Mucosa of descending colon (tissue), 3 donors: ENCODE measurements around the gene PEMT. TPM values are rescaled to one million over a fixed set of nuclear protein-coding genes. Genes with fewer than 3 reads are reported as not detected.

Experiments
- ATAC-seq: fragments of 200-7000 bp; cut with Tn5 transposase; one replicate; pipeline ENCODE4 v1.9.1; 2020; ENCODE audit warnings: mild to moderate bottlenecking, moderate library complexity
- DNase-seq, 3 donors: peaks; one replicate each; pipeline ENCODE4 v3.0.0-alpha.2; 2020
- H3K36me3 ChIP-seq: fragments of 200-600 bp; one replicate; pipeline ENCODE4 v1.8.0; 2021; ENCODE audit warnings: low read depth, mild to moderate bottlenecking
- H3K4me1 ChIP-seq: fragments of 200-600 bp; one replicate; pipeline ENCODE4 v1.8.0; 2021; ENCODE audit warnings: low read depth, mild to moderate bottlenecking
- H3K4me3 ChIP-seq: fragments of 200-600 bp; one replicate; pipeline ENCODE4 v1.8.0; 2021; ENCODE audit warnings: mild to moderate bottlenecking
- H3K9me3 ChIP-seq: fragments of 200-600 bp; one replicate; pipeline ENCODE4 v1.8.0; 2021; ENCODE audit warnings: mild to moderate bottlenecking
- intact Hi-C, 2 donors: fragments of 100-400 bp; cut with DNase I in 1 of 2; cut with micrococcal nuclease in 1 of 2; formaldehyde crosslinking; loops; one replicate each; pipeline versions ENCODE4 v1.11.0 to v1.11.1; 2022; cut with DNase I, micrococcal nuclease
- total RNA-seq, 3 donors: library from RNA; stranded (reverse); fragmentation: NEBNext Ultra II Directional in 2 of 3; extraction: Animal tissue kit (Norgen Biotek cat#: 25700) in 2 of 3; gene quantifications; one replicate each; pipeline versions ENCODE4 v1.2.1 to v1.2.4, GENCODE V29; 2021 to 2023
- TF ChIP-seq, protein P1 (sequence below): fragments of 200-600 bp; IDR thresholded peaks from one replicate; pipeline ENCODE4 v1.8.0; 2022; ENCODE audit warnings: antibody characterized with exemption, mild to moderate bottlenecking
- donor health status: DM: no; HTN: no; CAD: no; lungs with moderate emphysema.
- donor health status: DM: no; HTN: no; CAD: no.
- donor health status: DM: no; HTN: yes; CAD: no.

PEMT gene
- total RNA-seq, 3 donors from 2014 or later = 15.4 to 18.3 (median 16.1) TPM

DNA sequence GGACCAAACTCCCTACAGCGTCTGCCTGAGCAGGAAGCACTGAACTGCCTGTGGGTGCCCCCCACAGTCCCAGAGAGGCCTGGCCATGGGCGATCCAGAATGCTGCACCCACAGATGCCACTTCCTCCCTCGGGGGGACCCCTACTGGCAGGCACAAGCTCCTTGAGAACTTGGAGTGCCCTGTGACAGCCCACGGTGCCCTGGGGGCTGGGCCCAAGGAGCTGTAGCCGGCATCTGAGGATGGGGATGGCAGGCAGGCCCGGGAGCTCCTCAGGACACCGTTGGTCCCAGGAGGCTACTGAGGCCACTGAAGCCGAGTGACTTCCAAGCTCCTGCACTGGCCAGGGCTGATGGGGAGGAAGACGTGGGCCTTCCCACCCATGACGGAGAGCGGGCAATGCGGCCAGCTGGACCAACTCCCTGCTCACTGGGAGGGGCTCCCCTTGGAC, 80.2 kb downstream of the PEMT start:
- ATAC-seq (no peak), DNase-seq (peak in 2 of 3 donors; percentile 12 to 37)
- intact Hi-C loops = no loop called here
- H3K9me3 ChIP-seq = no peaks in the 10 kb centered on the region
- H3K4me1 ChIP-seq = no peaks in the 10 kb centered on the region
- TF ChIP-seq, protein P1, sequence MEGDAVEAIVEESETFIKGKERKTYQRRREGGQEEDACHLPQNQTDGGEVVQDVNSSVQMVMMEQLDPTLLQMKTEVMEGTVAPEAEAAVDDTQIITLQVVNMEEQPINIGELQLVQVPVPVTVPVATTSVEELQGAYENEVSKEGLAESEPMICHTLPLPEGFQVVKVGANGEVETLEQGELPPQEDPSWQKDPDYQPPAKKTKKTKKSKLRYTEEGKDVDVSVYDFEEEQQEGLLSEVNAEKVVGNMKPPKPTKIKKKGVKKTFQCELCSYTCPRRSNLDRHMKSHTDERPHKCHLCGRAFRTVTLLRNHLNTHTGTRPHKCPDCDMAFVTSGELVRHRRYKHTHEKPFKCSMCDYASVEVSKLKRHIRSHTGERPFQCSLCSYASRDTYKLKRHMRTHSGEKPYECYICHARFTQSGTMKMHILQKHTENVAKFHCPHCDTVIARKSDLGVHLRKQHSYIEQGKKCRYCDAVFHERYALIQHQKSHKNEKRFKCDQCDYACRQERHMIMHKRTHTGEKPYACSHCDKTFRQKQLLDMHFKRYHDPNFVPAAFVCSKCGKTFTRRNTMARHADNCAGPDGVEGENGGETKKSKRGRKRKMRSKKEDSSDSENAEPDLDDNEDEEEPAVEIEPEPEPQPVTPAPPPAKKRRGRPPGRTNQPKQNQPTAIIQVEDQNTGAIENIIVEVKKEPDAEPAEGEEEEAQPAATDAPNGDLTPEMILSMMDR = no peak
- H3K36me3 ChIP-seq = no peaks in the 10 kb centered on the region
- no peak overlapping the region for H3K4me3 ChIP-seq

DNA sequence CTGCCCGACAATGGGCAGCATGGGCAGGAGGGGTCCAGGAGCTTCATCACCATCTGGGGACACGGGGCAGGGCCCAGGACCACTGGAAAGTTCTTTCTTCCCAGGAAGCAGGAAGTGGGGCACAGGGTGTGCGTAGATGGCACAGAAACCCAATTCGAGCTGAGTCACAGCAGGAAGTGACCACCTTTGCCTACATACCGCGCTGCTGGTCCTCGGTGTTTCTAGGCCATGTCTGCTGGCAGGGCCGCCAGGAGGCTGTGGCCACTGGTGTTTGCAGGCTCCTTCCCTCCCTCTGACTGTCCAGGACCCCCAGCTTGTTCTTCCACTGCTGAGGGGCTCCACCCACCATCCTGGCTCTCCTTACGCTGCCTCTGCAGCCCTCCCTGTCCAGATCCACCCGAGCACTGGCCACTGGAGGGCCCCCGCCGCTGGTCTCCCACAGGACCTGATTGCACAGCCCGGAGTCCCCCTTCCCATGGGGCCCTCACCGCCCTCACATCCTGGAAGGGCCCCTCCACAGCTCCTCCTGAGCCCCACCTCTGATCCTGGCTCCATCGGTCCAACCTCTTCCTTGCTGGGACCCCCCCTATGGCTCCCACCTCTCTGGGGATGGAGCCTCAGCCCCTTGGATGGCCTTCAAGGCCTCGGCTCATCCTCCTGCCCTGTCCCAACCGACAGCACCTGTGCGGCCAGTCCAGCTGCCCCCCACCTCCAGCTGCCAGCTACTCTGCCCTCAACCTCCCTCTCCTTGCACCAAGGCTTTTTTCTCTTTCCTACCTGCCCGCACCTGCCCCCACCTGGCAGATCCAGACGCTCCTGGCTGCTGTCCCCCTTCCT, 80.8 kb downstream of the PEMT start:
- intact Hi-C loops = no loop called here
- H3K9me3 ChIP-seq = no peaks in the 10 kb centered on the region
- no peak overlapping the region for H3K4me3 ChIP-seq
- no peaks in the 10 kb centered on the region for H3K36me3 ChIP-seq
- TF ChIP-seq, protein P1 = no peak
- no peaks in the 10 kb centered on the region for H3K4me1 ChIP-seq
- ATAC-seq (no peak), DNase-seq (peak in 2 of 3 donors; percentile 9 to 40)

DNA sequence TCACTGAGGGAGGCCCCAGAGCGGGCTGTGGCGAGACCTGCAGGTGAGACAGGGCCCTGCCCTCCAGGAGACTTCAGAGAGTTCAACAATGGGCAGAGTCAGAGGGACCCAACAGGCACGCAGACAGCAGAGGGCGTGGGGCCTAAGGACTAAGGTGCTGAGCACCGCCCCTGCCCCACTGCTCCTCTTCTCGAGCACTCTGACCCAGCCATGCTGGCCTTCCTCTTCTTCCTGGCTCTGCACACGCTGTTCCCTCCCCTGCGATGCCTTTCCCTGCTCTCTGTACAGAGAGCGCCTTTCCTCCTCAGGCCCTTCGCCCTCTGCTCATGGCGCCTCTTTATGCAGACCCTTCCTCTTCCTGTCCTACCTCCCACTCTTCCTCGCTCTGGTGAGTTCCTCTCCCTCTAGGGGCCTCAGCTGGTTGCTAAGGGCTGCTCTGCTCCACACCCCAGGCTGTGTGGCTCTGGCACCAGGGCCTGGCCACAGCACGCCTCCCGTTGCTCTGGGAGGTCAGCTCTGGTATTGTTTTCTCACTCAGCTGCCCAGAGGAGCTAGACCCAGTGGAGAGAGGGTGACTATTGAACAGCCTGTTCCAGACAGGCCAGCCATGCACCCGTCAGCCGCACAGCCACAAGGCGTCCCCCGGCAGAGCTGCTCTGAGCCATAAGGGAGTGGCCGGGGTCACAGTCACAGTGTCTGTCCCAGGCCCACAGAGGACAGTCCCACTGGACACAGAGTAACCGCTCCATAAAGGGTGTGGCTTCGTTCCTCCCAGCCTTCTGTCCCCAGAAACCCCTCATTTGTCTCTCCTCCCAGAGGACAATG, 81.7 kb downstream of the PEMT start:
- DNase-seq (peak in 2 of 3 donors; percentile 8 to 25), ATAC-seq (no peak)
- no peaks in the 10 kb centered on the region for H3K9me3 ChIP-seq
- TF ChIP-seq, protein P1 = no peak
- no peaks in the 10 kb centered on the region for H3K36me3 ChIP-seq
- no peaks in the 10 kb centered on the region for H3K4me1 ChIP-seq
- no peak overlapping the region for H3K4me3 ChIP-seq
- intact Hi-C loops = loop anchor here (10.0 kb wide), 2 partner anchors 55 to 115 kb away; no protein-coding TSS in a partner anchor

DNA sequence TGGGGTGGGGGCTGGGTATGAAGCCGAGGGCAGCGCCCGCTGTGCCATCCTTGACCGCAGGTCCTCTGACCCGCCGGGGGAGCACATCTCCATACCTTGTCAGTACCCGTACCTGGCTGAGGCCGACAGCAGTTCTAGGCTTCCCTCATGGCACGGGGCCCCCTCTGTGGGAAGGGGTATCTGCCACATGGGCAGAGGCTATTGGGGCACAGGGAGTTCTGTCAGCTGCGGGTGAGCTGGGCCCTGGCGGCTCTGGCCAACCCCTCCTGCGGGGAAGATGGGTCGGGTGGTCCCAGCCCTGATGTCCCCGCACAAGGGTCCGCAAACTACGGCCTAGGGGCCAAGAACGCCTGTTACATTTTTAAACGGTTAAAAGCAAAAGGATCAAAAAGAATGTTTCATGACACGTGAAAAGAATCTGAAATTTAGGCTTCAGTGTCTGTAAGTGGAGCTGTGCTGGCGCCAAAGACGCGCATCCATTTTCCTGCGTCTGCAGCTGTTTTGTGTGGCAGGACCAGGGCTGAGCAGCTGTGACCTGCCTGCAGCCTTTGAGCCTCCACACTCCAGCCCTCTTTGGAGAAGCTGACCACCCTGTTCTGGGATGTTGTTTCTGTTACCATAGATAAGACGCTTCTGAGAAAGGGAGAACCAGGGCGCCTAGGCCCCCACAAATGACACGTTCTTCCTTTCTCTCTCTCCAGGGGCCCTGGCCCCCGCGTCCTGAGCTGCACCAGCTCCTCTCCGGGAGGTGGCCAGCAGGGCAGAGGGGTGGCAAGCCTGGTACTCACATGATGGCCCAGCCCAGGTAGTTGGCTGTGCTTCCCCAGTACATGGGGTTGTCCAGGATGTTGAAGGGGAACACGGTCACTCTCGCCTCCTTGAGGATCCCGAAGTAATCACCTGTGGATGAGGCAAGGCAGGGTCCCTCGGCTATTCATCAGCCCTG, 82.6 kb downstream of the PEMT start:
- ATAC-seq (no peak), DNase-seq (peak in 2 of 3 donors; percentile 16 to 29)
- Histone ChIP-seq H3K9me3 (no peaks in the 10 kb centered on the region), H3K4me1 (no peaks in the 10 kb centered on the region), H3K4me3 (no peak overlapping the region), H3K36me3 (no peaks in the 10 kb centered on the region)
- TF ChIP-seq, protein P1 = no peak
- intact Hi-C loops = loop anchor here (10.0 kb wide), 2 partner anchors 56 to 116 kb away; no protein-coding TSS in a partner anchor
